Stimulated activated CD4-positive, alpha-beta T cell treated with anti-CD3 and anti-CD28 coated beads, TNF-alpha, amount 100 ng/mL, for 4 hours (primary cell): ENCODE results near the gene SLC25A46.
"Not testable (repeated sequence)": the region's sequence is repeated elsewhere in the genome, so short reads cannot be mapped to it uniquely, and the experiment has no call there.

ENCODE experiments used
- DNase-seq, 3 experiments: peaks; one replicate each; pipeline ENCODE4 v3.0.0-alpha.2; 2020; ENCODE audit warnings: low read depth in 3 of 3

The SLC25A46 gene

DNA sequence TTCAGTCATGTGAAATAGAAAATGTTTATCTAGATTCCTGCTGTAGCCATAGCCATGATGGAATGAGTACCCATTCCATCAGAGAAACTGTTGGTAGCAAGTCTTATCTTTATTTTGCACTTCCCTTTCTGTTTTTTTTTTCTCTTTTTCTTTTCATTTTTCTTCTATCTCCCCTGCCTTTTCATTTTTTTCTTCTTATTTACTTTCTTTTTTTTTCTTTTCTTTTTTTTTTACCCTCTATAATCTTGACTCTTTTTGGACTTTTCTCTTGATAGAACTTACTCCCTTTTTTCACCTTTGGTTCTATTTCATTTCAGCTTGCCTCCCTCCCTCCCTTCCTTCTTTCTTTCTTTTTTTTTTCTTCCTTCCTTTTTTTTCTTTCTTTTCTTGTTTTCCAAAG is 15.4 kb downstream of the SLC25A46 start:
- no peak for DNase-seq

DNA sequence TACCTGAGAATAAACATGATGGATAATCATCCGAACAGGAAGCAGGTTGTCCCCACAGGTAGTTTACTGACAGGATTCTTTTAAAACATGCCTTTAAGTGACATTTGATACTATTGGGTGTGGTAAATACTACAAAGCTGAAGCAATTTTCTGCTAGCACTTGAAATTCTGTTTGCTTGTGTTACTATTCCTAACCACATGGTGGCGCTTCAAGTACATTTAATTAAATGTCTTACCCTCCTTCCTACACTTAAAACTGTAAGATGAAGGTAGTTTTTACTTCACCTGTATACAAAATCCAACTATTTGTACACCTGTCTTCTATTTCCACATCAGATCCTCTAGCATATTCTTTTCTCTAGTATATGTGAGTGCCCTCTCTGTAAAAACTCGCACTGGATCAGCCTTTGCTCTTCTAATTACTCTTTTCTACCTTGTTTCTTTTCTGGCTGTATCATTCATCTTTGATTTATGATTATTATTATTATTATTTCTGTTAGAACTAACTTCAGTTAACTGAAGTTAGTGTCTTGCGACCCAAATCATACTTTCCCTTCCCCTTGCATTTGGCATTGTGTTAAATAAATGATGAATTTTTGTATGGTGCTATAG is 18.4 kb downstream of the SLC25A46 start:
- DNase-seq = no peak

DNA sequence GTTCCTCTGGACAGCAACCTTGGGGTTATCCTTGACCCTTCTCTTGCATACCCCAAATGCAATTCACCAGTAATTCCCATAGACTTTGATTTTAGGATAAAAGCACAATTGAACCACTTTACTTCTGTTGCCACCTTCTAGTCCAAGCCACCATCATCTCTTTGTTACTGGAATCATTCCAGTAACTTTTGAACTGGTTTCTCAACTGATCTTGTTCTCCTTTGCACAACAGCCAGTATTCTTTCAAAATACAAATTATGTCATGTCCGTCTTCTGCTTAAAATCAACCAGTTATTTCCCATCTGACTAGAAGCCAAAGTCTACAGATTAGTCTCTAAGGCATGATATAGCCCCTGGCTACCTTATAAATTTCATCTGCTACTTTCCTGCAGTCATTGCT is 21.4 kb downstream of the SLC25A46 start:
- DNase-seq = no peak

DNA sequence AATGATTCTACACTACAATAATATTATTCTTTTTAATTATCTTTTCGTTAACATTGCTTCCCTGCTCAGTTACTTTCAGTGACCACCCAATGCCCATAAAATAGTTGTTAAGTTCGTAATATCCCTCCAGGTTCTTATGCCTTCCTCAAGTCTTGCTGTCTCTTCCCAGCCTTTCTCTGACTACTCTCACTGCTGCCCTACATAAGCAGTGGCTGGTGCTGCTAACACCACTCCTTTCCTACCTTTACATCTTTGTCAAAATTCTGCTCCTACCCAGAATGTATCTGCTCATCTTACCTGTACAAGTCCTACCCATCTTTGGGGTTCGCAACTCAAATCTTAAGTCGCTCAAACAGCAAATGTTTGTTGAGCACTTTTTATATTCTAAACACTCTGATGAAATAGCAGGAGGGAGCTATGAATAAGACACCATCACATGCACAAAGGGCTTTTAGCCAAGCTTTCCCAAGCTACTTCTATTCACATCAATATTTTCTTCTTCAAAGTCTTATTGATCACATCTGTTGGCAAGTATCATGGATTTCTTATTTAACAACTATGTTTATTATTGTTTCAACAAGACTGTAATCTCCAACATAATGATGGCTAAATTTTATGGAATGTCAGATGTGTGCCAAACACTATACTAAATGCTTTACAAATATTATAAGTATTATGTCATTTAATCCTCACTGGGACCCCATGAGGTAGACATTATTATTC is 29.5 kb downstream of the SLC25A46 start:
- DNase-seq = no peak

DNA sequence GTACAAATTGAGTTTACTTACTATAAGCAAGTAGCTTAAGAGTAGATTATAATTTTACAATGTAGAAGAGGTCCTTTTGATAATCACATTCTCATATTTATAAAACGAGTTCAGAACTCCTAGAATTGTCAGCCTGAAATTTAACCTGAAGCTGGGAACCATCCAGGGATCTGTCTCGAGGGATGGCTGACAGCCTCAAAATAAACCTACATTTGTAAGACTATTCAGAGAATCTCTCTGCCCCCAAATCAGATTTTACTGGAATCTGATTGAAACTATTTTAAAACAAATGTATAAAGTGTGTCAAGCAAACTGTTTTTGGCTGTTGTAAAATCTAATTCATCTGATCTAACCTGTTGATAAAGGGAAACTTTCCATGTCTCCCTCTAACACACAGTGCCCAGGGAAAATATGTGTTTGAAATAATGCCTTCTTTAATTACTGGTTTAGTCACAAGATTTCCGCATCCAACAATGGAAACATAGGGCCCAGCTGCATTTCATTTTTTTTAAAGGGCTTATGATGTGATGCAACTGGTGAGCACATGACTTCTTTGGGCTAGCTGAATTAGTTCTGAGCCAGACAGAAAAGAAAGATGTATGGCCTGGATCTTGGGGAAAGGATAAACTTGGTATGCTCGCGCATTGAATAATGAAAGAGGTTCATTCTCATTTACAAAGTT is 30.3 kb downstream of the SLC25A46 start:
- no peak for DNase-seq

DNA sequence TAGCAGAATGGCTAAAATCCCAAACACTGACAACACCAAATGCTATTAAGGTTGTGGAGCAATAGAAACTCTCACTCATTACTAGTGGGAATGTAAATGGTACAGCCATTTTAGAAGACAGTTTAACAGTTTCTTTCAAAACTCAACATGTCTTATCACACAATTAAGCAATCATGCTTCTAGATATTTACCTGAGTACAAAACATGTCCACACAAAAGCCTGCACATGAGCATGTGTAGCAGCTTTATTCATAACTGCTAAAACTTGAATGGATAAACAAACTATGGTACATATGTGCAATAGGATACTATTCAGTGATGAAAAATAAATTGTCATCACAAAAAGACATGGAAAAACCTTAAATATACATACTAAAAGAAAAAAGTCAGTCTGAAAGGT is 31.5 kb downstream of the SLC25A46 start:
- DNase-seq = no peak

DNA sequence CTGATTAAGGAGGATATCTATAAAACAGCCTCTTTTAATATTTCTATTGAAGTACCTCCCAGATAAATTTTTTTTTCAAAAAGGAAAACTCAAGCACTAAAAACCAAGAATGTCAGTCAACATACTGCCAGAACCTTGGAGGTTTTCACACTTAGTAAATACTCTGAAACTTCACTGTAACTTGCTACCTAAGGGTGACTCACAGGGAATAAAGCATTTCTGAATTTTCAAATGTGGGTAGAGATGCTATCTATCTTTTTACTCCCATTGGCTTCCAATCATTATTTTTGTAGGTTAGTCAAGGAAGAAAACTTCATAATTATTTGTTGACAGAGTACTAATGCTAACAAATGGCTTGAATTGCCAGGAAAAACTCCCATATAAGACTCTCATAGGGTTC is 46.1 kb downstream of the SLC25A46 start:
- no peak for DNase-seq

DNA sequence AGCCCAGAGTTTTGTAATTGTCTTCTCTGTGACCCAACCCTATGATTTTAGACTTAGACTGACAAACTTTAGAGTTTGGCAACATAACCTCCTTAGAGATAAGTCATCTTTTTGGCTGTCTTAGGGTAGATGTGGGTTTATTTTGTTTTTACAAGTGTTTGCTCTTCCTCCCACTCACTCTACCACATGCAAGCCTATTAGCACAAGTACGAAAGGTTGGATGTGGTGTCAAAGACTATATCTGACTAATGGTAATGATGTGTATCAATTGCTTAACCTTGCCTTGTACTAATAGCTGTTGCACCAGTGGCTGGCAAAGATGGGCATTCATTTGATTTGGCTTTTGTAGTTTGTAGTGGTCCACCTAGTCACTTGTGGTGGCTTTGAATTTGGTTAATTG is 46.5 kb downstream of the SLC25A46 start:
- no peak for DNase-seq

GRCh38 chr5:110788006-110788405 is 49.2 kb downstream of the SLC25A46 start:
- not testable (repeated sequence) for DNase-seq

DNA sequence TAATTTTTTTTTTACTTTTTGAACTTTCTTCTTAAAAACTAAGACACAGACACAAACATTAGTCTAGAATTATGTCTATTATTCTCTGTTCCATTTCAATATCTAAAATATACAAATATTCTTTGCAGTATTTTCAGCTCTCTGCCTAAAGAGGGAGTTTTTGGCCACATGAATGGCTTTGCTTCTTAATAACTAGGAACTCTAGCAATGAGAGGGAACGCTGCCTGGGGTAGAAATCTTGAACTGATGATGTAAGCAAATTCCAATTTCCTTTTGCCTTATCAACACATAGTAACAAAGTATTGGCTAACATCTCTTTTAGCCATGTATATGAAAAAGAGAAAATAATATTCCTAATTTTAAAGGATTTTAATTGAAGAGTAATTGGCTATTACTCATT is 51.9 kb downstream of the SLC25A46 start:
- no peak for DNase-seq

GRCh38 chr5:110802998-110803397 is 64.2 kb downstream of the SLC25A46 start:
- no peak for DNase-seq

DNA sequence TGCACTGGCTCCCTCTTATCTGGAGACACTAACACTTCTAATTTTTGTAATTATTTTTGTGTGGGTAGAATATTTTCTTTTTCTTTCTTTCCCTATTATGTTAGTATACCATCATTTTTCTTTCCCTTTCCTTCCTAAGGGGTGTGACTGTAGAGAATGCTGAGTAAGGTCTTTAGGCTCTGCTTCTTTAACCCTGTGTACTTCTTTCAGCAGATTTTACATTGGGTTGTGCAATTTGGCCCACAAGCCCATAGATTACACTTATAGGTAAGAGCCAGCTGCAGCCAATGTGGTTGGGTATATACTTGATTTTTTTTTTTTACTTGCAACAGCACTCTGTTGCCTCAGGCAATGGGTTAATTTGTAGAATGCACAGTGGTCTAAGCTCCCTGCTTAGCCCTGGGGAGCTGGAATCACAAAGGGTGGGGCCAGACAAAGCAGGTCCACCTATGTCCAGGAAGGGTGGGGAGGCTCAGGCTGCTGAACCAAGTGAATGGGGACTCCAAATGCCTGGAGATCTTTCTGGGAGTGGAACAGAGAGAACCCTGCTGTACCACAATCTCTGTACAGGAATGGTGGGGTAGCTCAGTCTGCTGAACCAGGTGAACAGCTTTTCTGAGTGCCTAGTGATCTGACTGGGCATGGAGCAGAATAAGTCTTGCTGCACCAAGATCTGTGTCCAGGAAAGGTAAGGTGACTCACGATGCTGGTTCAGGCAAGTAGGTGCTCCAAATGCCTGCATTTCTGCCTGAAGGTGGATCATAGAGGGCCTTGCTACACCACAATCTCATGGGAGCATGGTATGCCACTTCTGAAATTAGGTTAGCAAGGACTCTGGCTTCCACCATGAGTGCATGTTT is 64.9 kb downstream of the SLC25A46 start:
- no peak for DNase-seq

DNA sequence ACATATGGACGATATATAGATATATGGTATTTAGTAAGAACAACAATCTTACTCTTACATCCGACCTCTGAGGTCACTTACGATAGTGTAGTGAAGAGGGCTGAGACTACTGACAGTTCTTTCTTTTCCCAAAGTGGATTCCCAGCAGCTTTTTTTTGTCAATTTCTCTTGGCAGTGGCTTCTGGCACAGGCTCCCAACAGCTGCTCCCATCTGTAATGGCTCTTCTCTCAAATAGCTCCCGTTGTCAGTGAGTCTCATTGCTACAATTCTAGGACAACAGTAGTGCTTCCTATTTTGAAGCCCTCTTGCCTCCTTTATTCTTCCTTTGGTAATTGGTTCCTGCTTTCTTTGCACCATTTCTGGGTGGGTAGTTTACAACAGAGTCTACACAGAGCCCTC is 68.4 kb downstream of the SLC25A46 start:
- DNase-seq = no peak

- DNase-seq = no peak
Observed at GRCh38 chr5:110809006-110809405, 70.2 kb downstream of the SLC25A46 start.
